Prostate gland (tissue), 2 donors: ENCODE measurements around the gene TIPARP. TPM values are rescaled to one million over a fixed set of nuclear protein-coding genes. Genes with fewer than 3 reads are reported as not detected.

ENCODE experiments used
- DNase-seq: peaks from one replicate; pipeline ENCODE4 v3.0.0-alpha.2; 2019; ENCODE audit warnings: low spot score
- H3K27ac ChIP-seq, 2 donors: fragments of 200-600 bp; sonication (generic); 2 replicates each; pipeline ENCODE4 v1.5.1; 2017 to 2019
- H3K27me3 ChIP-seq: fragments of 200-600 bp; sonication (generic); replicated peaks from 2 replicates; pipeline ENCODE4 v1.5.1; 2019; ENCODE audit not compliant: insufficient read depth
- H3K36me3 ChIP-seq, 2 donors: fragments of 200-600 bp; sonication (generic); 1 replicate in 1 of 2; 2 replicates in 1 of 2; pipeline versions ENCODE4 v1.5.1 to v1.8.1; 2017 to 2019
- H3K4me1 ChIP-seq: fragments of 200-600 bp; sonication (generic); replicated peaks from 2 replicates; pipeline ENCODE4 v1.5.1; 2019
- H3K4me3 ChIP-seq, 2 donors: fragments of 200-600 bp; sonication (generic); 2 replicates each; pipeline ENCODE4 v1.5.1; 2017 to 2019
- H3K9me3 ChIP-seq: fragments of 200-600 bp; sonication (generic); 2 replicates; pipeline ENCODE4 v1.5.1; 2017
- CTCF ChIP-seq, 4 experiments: fragments of 200-600 bp in 2 of 4; fragments of 450-650 bp in 2 of 4; sonication (generic) in 2 of 4; IDR thresholded peaks; 1 replicate in 3 of 4; 2 replicates in 1 of 4; pipeline ENCODE4 v1.5.1; 2016 to 2019; ENCODE audit warnings: antibody characterized with exemption in 4 of 4, mild to moderate bottlenecking in 2 of 4, moderate library complexity in 2 of 4
- POLR2A ChIP-seq: fragments of 450-650 bp; IDR thresholded peaks from one replicate; pipeline ENCODE4 v1.6.1; 2016; ENCODE audit warnings: antibody characterized with exemption, mild to moderate bottlenecking
- POLR2AphosphoS5 ChIP-seq: sonication (generic); formaldehyde crosslinking; IDR thresholded peaks from one replicate; pipeline ENCODE4 v1.6.1; 2017; ENCODE audit warnings: antibody characterized with exemption
- WGBS: methylation state at CpG from one replicate; pipeline ENCODE4 v1.1.5; 2018; 5-methylcytosine and 5-hydroxymethylcytosine counted together
- intact Hi-C: fragments of 100-400 bp; cut with DNase I; formaldehyde crosslinking; loops from one replicate; pipeline ENCODE4 v1.14.2; 2022
- total RNA-seq, 2 donors: library from RNA; depleted of rRNA; stranded (reverse); fragments of >200 nt; gene quantifications; one replicate each; pipeline ENCODE4 v1.1.0, GENCODE V29; 2016

Gene TIPARP
- total RNA-seq, 2 donors from 2014 or later, result 31.9 to 52.0 TPM

DNA sequence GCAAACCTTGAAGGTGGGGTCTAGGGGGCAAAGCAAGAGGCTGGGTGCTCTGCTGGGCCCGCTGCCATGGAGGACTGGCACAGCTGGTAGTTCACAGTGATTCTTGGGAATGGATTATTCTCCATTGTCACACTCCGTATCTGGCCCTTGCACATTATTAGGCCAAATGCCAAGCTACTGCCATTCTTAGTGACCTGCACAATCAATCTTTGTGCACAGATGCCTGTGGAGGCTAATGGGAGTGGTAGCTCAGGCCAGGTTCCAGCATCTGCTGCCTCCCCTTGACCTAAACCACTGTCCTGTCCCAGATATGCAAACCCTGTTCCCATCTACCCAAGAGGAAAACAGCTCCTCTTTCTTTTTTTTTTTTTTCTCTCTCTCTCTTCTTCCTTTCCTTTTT is 67.5 kb downstream of the TIPARP start:
- Histone ChIP-seq H3K9me3 (no peaks in the 10 kb centered on the region), H3K36me3 (no peaks in the 10 kb centered on the region), H3K4me3 (no peak overlapping the region), H3K27me3 (no peaks in the 10 kb centered on the region), H3K4me1 (no peaks in the 10 kb centered on the region), H3K27ac (no peak overlapping the region)
- intact Hi-C loops, result no loop called here
- DNase-seq, result no peak
- TF ChIP-seq CTCF (IDR thresholded peaks at IDR 0.05) (no peak), POLR2AphosphoS5 (no peak), POLR2A (no peak)
- 88% methylated on average over 2 of the region's 2 CpGs for WGBS

DNA sequence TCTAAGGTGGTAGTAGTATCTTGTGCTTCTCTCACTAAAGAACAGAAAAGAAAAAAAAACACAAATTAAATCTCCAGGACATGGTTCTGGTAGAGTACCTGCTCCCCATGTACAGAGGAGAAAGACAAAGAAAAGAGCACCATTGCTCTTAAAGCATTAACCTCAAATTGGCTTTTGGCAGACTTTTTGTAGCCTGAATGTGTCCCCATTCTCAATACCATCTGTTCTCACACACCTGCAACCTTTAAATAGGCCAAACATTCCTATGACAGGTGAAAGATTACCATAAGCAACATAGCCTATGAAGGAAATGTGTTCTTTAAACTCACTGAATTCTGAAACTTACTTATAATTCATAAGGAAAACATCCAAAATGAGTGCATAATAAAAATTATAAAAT is 68.0 kb downstream of the TIPARP start:
- no peaks in the 10 kb centered on the region for H3K36me3 ChIP-seq
- H3K4me1 ChIP-seq, result no peaks in the 10 kb centered on the region
- DNase-seq, result no peak
- H3K9me3 ChIP-seq, result no peaks in the 10 kb centered on the region
- H3K27ac ChIP-seq, result no peak overlapping the region
- intact Hi-C loops, result no loop called here
- TF ChIP-seq POLR2A (no peak), POLR2AphosphoS5 (no peak), CTCF (IDR thresholded peaks at IDR 0.05) (no peak)
- no peaks in the 10 kb centered on the region for H3K27me3 ChIP-seq
- H3K4me3 ChIP-seq, result no peak overlapping the region

GRCh38 chr3:156743859-156744258 is 69.5 kb downstream of the TIPARP start:
- Histone ChIP-seq H3K9me3 (no peaks in the 10 kb centered on the region), H3K4me3 (no peak overlapping the region), H3K27ac (no peak overlapping the region), H3K36me3 (no peaks in the 10 kb centered on the region), H3K4me1 (no peaks in the 10 kb centered on the region), H3K27me3 (no peaks in the 10 kb centered on the region)
- no peak for DNase-seq
- TF ChIP-seq POLR2A (no peak), CTCF (IDR thresholded peaks at IDR 0.05) (no peak), POLR2AphosphoS5 (no peak)
- intact Hi-C loops, result no loop called here
- 90% methylated on average over 5 of the region's 5 CpGs for WGBS

GRCh38 chr3:156744631-156745030 is 70.2 kb downstream of the TIPARP start:
- 85% methylated on average over 7 of the region's 7 CpGs for WGBS
- H3K27ac ChIP-seq, result no peak overlapping the region
- H3K4me1 ChIP-seq, result no peaks in the 10 kb centered on the region
- H3K9me3 ChIP-seq, result no peaks in the 10 kb centered on the region
- DNase-seq, result no peak
- H3K27me3 ChIP-seq, result no peaks in the 10 kb centered on the region
- intact Hi-C loops, result no loop called here
- H3K36me3 ChIP-seq, result no peaks in the 10 kb centered on the region
- no peak overlapping the region for H3K4me3 ChIP-seq
- no peak for TF ChIP-seq CTCF (IDR thresholded peaks at IDR 0.05)
- no peak for TF ChIP-seq POLR2AphosphoS5
- no peak for TF ChIP-seq POLR2A

GRCh38 chr3:156745766-156746165 is 71.4 kb downstream of the TIPARP start:
- H3K27ac ChIP-seq, result no peak overlapping the region
- intact Hi-C loops, result no loop called here
- no peak overlapping the region for H3K4me3 ChIP-seq
- no peaks in the 10 kb centered on the region for H3K36me3 ChIP-seq
- H3K9me3 ChIP-seq, result no peaks in the 10 kb centered on the region
- H3K4me1 ChIP-seq, result no peaks in the 10 kb centered on the region
- no peak for TF ChIP-seq POLR2A
- TF ChIP-seq CTCF (IDR thresholded peaks at IDR 0.05), result no peak
- TF ChIP-seq POLR2AphosphoS5, result no peak
- WGBS, result 79% methylated on average over 1 of the region's 1 CpG
- no peaks in the 10 kb centered on the region for H3K27me3 ChIP-seq
- DNase-seq, result no peak
